Measurements from ENCODE around the gene RTRAF. TPM values are rescaled to one million over a fixed set of nuclear protein-coding genes. Genes with fewer than 3 reads are reported as not detected.

The RTRAF gene
- total and polyA plus RNA-seq, 10 donors = 37.8 to 184 (median 92.3) TPM

DNA sequence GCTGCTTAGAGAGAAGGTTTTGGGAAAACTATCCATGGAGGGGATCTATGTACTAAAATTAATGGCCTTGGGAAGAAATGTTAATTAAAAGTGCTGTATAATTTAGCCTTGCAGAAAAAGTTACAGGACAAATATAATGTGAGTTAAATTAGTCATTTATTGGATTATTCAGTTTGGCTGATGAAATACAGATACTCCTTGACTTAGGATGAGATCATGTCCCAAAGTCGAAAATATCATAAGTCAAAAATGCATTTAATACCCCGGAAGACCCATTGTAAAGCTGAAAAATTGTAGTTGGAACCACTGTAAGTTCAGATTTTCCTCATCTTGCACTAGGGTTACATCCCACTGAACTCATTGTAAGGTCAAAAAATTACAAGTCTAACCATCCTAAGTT lies 9.7 kb downstream of the RTRAF start:
- H3K4me1 ChIP-seq = peaks cover 0 to 29% (median 5%) of the 10 kb centered on the region in 6 donors
- H3K9me3 ChIP-seq = no peaks in the 10 kb centered on the region
- no peak overlapping the region for H3K27ac ChIP-seq
- no peaks in the 10 kb centered on the region for H3K27me3 ChIP-seq (replicated peaks in 1 of 7)
- no peak for DNase-seq
- intact Hi-C loops (cut with DNase I; ENCODE audit: low total_unique reads) = loop anchor here (10.0 kb wide), 1 partner anchor 476 kb away; no protein-coding TSS in a partner anchor
- WGBS, 5 donors = 78 to 96% (median 92%) methylated on average over 2 of the region's 2 CpGs
- TF ChIP-seq POLR2A (IDR thresholded peaks at IDR 0.05) = no peak
- TF ChIP-seq POLR2AphosphoS5 (IDR thresholded peaks at IDR 0.05) = no peak
- TF ChIP-seq, protein P1, sequence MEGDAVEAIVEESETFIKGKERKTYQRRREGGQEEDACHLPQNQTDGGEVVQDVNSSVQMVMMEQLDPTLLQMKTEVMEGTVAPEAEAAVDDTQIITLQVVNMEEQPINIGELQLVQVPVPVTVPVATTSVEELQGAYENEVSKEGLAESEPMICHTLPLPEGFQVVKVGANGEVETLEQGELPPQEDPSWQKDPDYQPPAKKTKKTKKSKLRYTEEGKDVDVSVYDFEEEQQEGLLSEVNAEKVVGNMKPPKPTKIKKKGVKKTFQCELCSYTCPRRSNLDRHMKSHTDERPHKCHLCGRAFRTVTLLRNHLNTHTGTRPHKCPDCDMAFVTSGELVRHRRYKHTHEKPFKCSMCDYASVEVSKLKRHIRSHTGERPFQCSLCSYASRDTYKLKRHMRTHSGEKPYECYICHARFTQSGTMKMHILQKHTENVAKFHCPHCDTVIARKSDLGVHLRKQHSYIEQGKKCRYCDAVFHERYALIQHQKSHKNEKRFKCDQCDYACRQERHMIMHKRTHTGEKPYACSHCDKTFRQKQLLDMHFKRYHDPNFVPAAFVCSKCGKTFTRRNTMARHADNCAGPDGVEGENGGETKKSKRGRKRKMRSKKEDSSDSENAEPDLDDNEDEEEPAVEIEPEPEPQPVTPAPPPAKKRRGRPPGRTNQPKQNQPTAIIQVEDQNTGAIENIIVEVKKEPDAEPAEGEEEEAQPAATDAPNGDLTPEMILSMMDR (IDR thresholded peaks at IDR 0.05 in 8 of 11, conservative IDR thresholded peaks at IDR 0.05 in 3 of 11) = no peak
- no peak overlapping the region for H3K4me3 ChIP-seq
- peaks cover 3 to 99% (median 62%) of the 10 kb centered on the region in 6 donors for H3K36me3 ChIP-seq

DNA sequence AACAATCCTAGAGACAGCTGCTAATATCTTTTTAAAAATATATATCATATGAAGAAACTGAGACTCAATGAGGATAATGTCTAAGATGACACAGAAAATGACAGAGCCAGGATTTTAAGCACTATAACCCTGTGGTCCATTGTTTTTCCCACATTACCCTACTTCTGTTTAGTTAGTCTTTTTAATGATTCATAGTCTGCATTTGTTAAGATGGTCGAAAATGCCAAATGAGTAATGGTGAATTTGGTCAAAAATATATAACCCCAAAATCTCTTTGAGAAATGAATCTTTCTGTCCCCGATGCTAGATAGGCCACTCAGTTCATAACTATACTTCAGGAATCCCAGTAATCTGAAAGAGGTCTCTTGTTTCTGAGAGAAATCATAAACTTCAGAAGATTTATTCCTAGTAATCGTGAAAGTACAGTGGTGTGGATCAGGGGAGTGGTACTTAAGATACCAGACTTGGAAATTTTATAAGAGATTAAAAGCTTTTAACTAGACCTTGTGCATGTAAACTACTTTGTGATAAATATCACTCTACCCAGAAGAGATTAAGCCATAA lies 10.8 kb downstream of the RTRAF start:
- intact Hi-C loops (cut with DNase I; ENCODE audit: low total_unique reads) = loop anchor here (10.0 kb wide), 1 partner anchor 125 kb away; no protein-coding TSS in a partner anchor
- Histone ChIP-seq H3K9me3 (no peaks in the 10 kb centered on the region), H3K27ac (no peak overlapping the region), H3K27me3 (replicated peaks in 1 of 7) (no peaks in the 10 kb centered on the region), H3K4me3 (no peak overlapping the region), H3K36me3 (peaks cover 5 to 99% (median 67%) of the 10 kb centered on the region in 6 donors), H3K4me1 (peaks cover 0 to 19% (median 4%) of the 10 kb centered on the region in 6 donors)
- TF ChIP-seq, protein P1 (IDR thresholded peaks at IDR 0.05 in 8 of 11, conservative IDR thresholded peaks at IDR 0.05 in 3 of 11) = no peak
- TF ChIP-seq POLR2A (IDR thresholded peaks at IDR 0.05) (no peak), POLR2AphosphoS5 (IDR thresholded peaks at IDR 0.05) (no peak)
- no peak for DNase-seq
- WGBS, 5 donors = 71 to 91% (median 85%) methylated on average over 3 of the region's 3 CpGs

DNA sequence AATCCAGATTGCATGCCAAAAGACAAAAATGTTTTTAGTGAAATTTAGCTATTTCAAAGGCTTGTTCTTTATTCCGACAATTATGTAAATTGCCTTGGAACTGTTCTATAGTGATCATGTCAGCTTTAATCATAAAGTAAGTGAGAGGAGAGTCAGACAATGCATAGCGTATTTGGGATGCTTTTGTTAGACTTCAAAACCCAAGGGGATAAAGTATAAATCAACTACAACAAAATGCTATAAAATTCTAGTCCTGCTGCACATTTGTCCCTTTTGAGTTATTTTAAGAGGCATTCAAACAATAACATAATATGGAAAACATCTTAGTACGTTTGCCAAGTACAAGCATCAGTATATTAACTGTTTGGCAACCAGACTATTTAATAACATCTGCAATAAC lies 11.3 kb downstream of the RTRAF start:
- Histone ChIP-seq H3K27ac (no peak overlapping the region), H3K4me3 (no peak overlapping the region), H3K27me3 (replicated peaks in 1 of 7) (no peaks in the 10 kb centered on the region), H3K36me3 (peaks cover 5 to 99% (median 70%) of the 10 kb centered on the region in 6 donors), H3K4me1 (peaks cover 0 to 16% (median 4%) of the 10 kb centered on the region in 6 donors), H3K9me3 (no peaks in the 10 kb centered on the region)
- intact Hi-C loops (cut with DNase I; ENCODE audit: low total_unique reads) = loop anchor here (10.0 kb wide), 1 partner anchor 124 kb away; no protein-coding TSS in a partner anchor
- 82 to 95% (median 91%) methylated on average over 3 of the region's 3 CpGs for WGBS, 5 donors
- TF ChIP-seq, protein P1 (IDR thresholded peaks at IDR 0.05 in 8 of 11, conservative IDR thresholded peaks at IDR 0.05 in 3 of 11) = no peak
- TF ChIP-seq POLR2AphosphoS5 (IDR thresholded peaks at IDR 0.05) = no peak
- TF ChIP-seq POLR2A (IDR thresholded peaks at IDR 0.05) = no peak
- DNase-seq = no peak

DNA sequence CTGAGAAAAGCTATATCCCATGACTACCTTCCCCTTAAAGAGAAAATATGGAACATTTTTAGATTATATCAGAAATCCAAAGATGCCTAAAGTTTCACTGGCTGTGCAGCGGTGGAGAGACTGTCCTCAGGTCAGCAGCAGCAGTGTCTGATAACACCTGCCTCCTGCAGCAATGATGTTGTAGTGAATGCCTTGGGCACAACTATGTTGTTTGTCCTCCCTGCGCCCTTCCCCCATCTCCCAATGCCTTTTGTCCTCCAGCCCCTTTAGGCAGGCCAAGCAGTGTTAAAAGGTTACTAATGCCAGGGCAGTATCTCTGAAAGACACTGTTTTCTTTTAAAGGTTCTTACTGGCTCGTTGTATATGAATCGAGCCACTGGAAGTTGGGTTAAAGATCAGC lies 13.2 kb downstream of the RTRAF start:
- Histone ChIP-seq H3K4me3 (no peak overlapping the region), H3K27ac (no peak overlapping the region), H3K27me3 (replicated peaks in 1 of 7) (no peaks in the 10 kb centered on the region), H3K4me1 (no peaks in the 10 kb centered on the region), H3K36me3 (peaks cover 9 to 100% (median 85%) of the 10 kb centered on the region in 6 donors), H3K9me3 (no peaks in the 10 kb centered on the region)
- 88 to 96% (median 93%) methylated on average over 4 of the region's 4 CpGs for WGBS, 5 donors
- no peak for DNase-seq
- intact Hi-C loops (cut with DNase I; ENCODE audit: low total_unique reads) = loop anchor here (10.0 kb wide), 1 partner anchor 122 kb away; no protein-coding TSS in a partner anchor
- TF ChIP-seq POLR2A (IDR thresholded peaks at IDR 0.05) = no peak
- TF ChIP-seq, protein P1 (IDR thresholded peaks at IDR 0.05 in 8 of 11, conservative IDR thresholded peaks at IDR 0.05 in 3 of 11) = no peak
- no peak for TF ChIP-seq POLR2AphosphoS5 (IDR thresholded peaks at IDR 0.05)

All from spleen (tissue), 11 donors.